SK-N-SH (cell line): ENCODE measurements around the gene FOSB. TPM values are rescaled to one million over a fixed set of nuclear protein-coding genes. Genes with fewer than 3 reads are reported as not detected.

Experiments
- CTCF ChIA-PET: fragments of 300-600, 350-600 bp; formaldehyde crosslinking; extraction: SDS; loops from one replicate; lab custom pipeline; 2021; lab: Yijun Ruan, JAX
- POLR2A ChIA-PET: fragments of 350-600 bp; sonication (Branson Sonifier 250); formaldehyde crosslinking; extraction: SDS; loops from one replicate; lab custom pipeline; 2020; ENCODE audit warnings: antibody characterized with exemption, inconsistent platforms; lab: Yijun Ruan, JAX
- DNase-seq: peaks from one replicate; pipeline ENCODE4 v3.0.0; 2012
- H2AFZ ChIP-seq: fragments of 200-600 bp; sonication (generic); 2 replicates; pipeline ENCODE4 v1.8.1; 2016; ENCODE audit warnings: antibody characterized with exemption, mild to moderate bottlenecking, low read depth
- H3F3A ChIP-seq: fragments of 200-600 bp; sonication (generic); replicated peaks from 2 replicates; pipeline ENCODE3; 2016; ENCODE audit warnings: antibody characterized with exemption, mild to moderate bottlenecking; ENCODE audit not compliant: insufficient read depth
- H3K27ac ChIP-seq, 2 experiments: fragments of 200-500 bp in 1 of 2; fragments of 200-600 bp in 1 of 2; sonication (Bioruptor generic) in 1 of 2; sonication (generic), shearing (Covaris generic) in 1 of 2; 2 replicates each; pipeline versions ENCODE4 v1.5.1 to v1.6.1; 2014 to 2016; ENCODE audit warnings: low read depth in 2 of 2, inconsistent platforms in 1 of 2, low read length in 1 of 2, mild to moderate bottlenecking in 1 of 2, mixed read lengths in 1 of 2
- H3K27me3 ChIP-seq: fragments of 200-600 bp; sonication (generic), shearing (Covaris generic); 2 replicates; pipeline ENCODE4 v1.6.1; 2016; ENCODE audit warnings: mixed run types; ENCODE audit not compliant: insufficient read depth
- H3K36me3 ChIP-seq, 2 experiments: fragments of 200-500 bp in 1 of 2; fragments of 200-600 bp in 1 of 2; sonication (Bioruptor generic) in 1 of 2; sonication (generic) in 1 of 2; replicated peaks in 1 of 2; 2 replicates each; pipeline versions ENCODE3 to v1.5.1; 2014 to 2016; ENCODE audit warnings: low read length in 1 of 2, mild to moderate bottlenecking in 1 of 2; ENCODE audit not compliant: insufficient read depth in 2 of 2, control insufficient read depth in 1 of 2
- H3K4me1 ChIP-seq, 2 experiments: fragments of 200-500 bp in 1 of 2; fragments of 200-600 bp in 1 of 2; sonication (Bioruptor generic) in 1 of 2; sonication (generic), shearing (Covaris generic) in 1 of 2; 2 replicates each; pipeline versions ENCODE4 v1.5.1 to v1.6.1; 2014 to 2016; ENCODE audit warnings: low read depth in 1 of 2, low read length in 1 of 2, mixed run types in 1 of 2; ENCODE audit not compliant: insufficient read depth in 2 of 2, control insufficient read depth in 1 of 2
- H3K4me2 ChIP-seq: fragments of 200-600 bp; sonication (generic), shearing (Covaris generic); 2 replicates; pipeline ENCODE4 v1.6.1; 2017; ENCODE audit warnings: mixed run types
- H3K4me3 ChIP-seq, 2 experiments: fragments of 200-500 bp in 1 of 2; fragments of 200-600 bp in 1 of 2; sonication (Bioruptor generic) in 1 of 2; sonication (generic), shearing (Covaris generic) in 1 of 2; 2 replicates each; pipeline versions ENCODE4 v1.5.1 to v1.8.1; 2014 to 2016; ENCODE audit warnings: low read depth in 2 of 2, inconsistent platforms in 1 of 2, low read length in 1 of 2, mild to moderate bottlenecking in 1 of 2, mixed read lengths in 1 of 2, moderate library complexity in 1 of 2
- H3K79me2 ChIP-seq: fragments of 200-600 bp; sonication (generic); 2 replicates; pipeline ENCODE4 v1.8.1; 2017; ENCODE audit warnings: mild to moderate bottlenecking; ENCODE audit not compliant: insufficient read depth
- H3K9ac ChIP-seq: fragments of 200-600 bp; sonication (generic); 2 replicates; pipeline ENCODE4 v1.6.1; 2017; ENCODE audit warnings: mixed run types
- H3K9me2 ChIP-seq: fragments of 200-600 bp; sonication (generic); 2 replicates; pipeline ENCODE4 v1.6.1; 2017; ENCODE audit warnings: mixed run types
- H3K9me3 ChIP-seq: fragments of 200-600 bp; sonication (generic); 2 replicates; pipeline ENCODE4 v1.6.1; 2017; ENCODE audit warnings: mixed run types, mild to moderate bottlenecking, moderate library complexity
- H4K20me1 ChIP-seq: fragments of 200-600 bp; sonication (generic); 2 replicates; pipeline ENCODE4 v1.6.1; 2017; ENCODE audit warnings: mild to moderate bottlenecking, mixed run types; ENCODE audit not compliant: insufficient read depth
- EP300 ChIP-seq, 2 experiments: IDR thresholded peaks; 2 replicates each; pipeline versions ENCODE4 v1.4.0 to v1.6.1; 2012; ENCODE audit warnings: borderline replicate concordance in 1 of 2, low read depth in 1 of 2, low read length in 1 of 2
- FOXJ3 ChIP-seq: sonication (generic); formaldehyde crosslinking; IDR thresholded peaks from 2 replicates; pipeline ENCODE4 v1.5.1; 2020; ENCODE audit warnings: mild to moderate bottlenecking, missing genetic modification reagents
- JUND ChIP-seq: IDR thresholded peaks from 2 replicates; pipeline ENCODE4 v1.4.0; 2012
- MAX ChIP-seq: IDR thresholded peaks from 2 replicates; pipeline ENCODE4 v1.4.0; 2012; ENCODE audit warnings: low read depth
- MXI1 ChIP-seq: IDR thresholded peaks from 2 replicates; pipeline ENCODE4 v1.6.1; 2012; ENCODE audit warnings: mild to moderate bottlenecking, low read depth, low read length, improper control_type of control experiment
- NRF1 ChIP-seq: IDR thresholded peaks from 2 replicates; pipeline ENCODE4 v1.6.1; 2012; ENCODE audit warnings: low read depth, mild to moderate bottlenecking, low read length
- POLR2AphosphoS5 ChIP-seq: IDR thresholded peaks from 2 replicates; pipeline ENCODE4 v1.6.1; 2012; ENCODE audit warnings: low read depth, low read length
- RFX5 ChIP-seq: IDR thresholded peaks from 2 replicates; pipeline ENCODE4 v1.6.1; 2012; ENCODE audit warnings: mild to moderate bottlenecking, improper control_type of control experiment, low read length
- RXRA ChIP-seq: IDR thresholded peaks from 2 replicates; pipeline ENCODE4 v1.4.0; 2012; ENCODE audit warnings: low read depth, mild to moderate bottlenecking, borderline replicate concordance
- USF2 ChIP-seq: fragments of 150-350 bp; IDR thresholded peaks from 2 replicates; pipeline ENCODE4 v1.6.1; 2017; ENCODE audit warnings: antibody characterized with exemption, low read length, low read depth, borderline replicate concordance
- WGBS: methylation state at CpG from one replicate; pipeline ENCODE4 v1.1.6; 2017; ENCODE audit warnings: low lambda C conversion rate; 5-methylcytosine and 5-hydroxymethylcytosine counted together
- polyA plus RNA-seq, 3 experiments: library from polyadenylated mRNA; depleted of rRNA; stranded (reverse); fragments of >200 nt; gene quantifications; 2 replicates each; pipeline ENCODE4 v1.2.3, GENCODE V29; 2012

Gene FOSB
- polyA plus RNA-seq, 1 of the 3 experiments (the other 2 are of a cell fraction): 78.2 TPM

GRCh38 chr19:45475537-45476291 is 7.9 kb downstream of the FOSB start:
- Histone ChIP-seq H3K27ac (no peak overlapping the region), H3K4me1 (peaks cover 0 to 5% of the 10 kb centered on the region in 2 experiments; a peak in 2 of 4 replicates), H2AFZ (no peak overlapping the region), H3F3A (peaks cover 13% of the 10 kb centered on the region), H3K4me2 (no peak overlapping the region), H3K9me2 (no peaks in the 10 kb centered on the region), H3K9ac (no peak overlapping the region), H3K4me3 (no peak overlapping the region), H3K36me3 (no peaks in the 10 kb centered on the region), H4K20me1 (peaks cover 12% of the 10 kb centered on the region; the same call in 1 of the 2 replicates), H3K9me3 (no peaks in the 10 kb centered on the region), H3K79me2 (no peaks in the 10 kb centered on the region), H3K27me3 (no peaks in the 10 kb centered on the region)
- POLR2A ChIA-PET: no interaction called here
- CTCF ChIA-PET: interaction anchor here (3.5 to 27.6 kb wide), 2 partner anchors 10 to 33 kb away, joined by 17 to 870 read pairs; no protein-coding TSS in a partner anchor
- TF ChIP-seq POLR2AphosphoS5 (no peak), NRF1 (no peak), RFX5 (no peak), JUND (no peak), MXI1 (no peak), EP300 (IDR thresholded peaks at IDR 0.05; ENCODE audit: borderline replicate concordance in 1 of 2, low read depth in 1 of 2, low read length in 1 of 2) (no peak), RXRA (no peak), MAX (no peak), FOXJ3 (CRISPR knock-in tag) (no peak)
- no peak for DNase-seq
- WGBS: 77% methylated on average over 6 of the region's 6 CpGs

GRCh38 chr19:45476304-45476703 is 8.5 kb downstream of the FOSB start:
- CTCF ChIA-PET: interaction anchor here (1.1 to 27.6 kb wide), 3 partner anchors 9 to 48 kb away, joined by 4 to 870 read pairs (median 17); no protein-coding TSS in a partner anchor
- no peak for DNase-seq
- peaks cover 13% of the 10 kb centered on the region for H3F3A ChIP-seq
- 67% methylated on average over 4 of the region's 5 CpGs for WGBS
- H3K27ac ChIP-seq: no peak overlapping the region
- no peaks in the 10 kb centered on the region for H3K9me2 ChIP-seq
- POLR2A ChIA-PET: no interaction called here
- no peaks in the 10 kb centered on the region for H3K27me3 ChIP-seq
- peaks cover 7% of the 10 kb centered on the region; the same call in 1 of the 2 replicates for H4K20me1 ChIP-seq
- H3K4me3 ChIP-seq: no peak overlapping the region
- no peak overlapping the region for H3K9ac ChIP-seq
- peaks cover 0 to 5% of the 10 kb centered on the region in 2 experiments; a peak in 2 of 4 replicates for H3K4me1 ChIP-seq
- H3K9me3 ChIP-seq: no peaks in the 10 kb centered on the region
- no peak overlapping the region for H3K4me2 ChIP-seq
- H3K36me3 ChIP-seq: no peaks in the 10 kb centered on the region
- H3K79me2 ChIP-seq: no peaks in the 10 kb centered on the region
- H2AFZ ChIP-seq: no peak overlapping the region
- TF ChIP-seq USF2 (no peak), EP300 (IDR thresholded peaks at IDR 0.05; ENCODE audit: borderline replicate concordance in 1 of 2, low read depth in 1 of 2, low read length in 1 of 2) (no peak)
